ENCODE results near the gene EED.
"Not testable (repeated sequence)": the region's sequence is repeated elsewhere in the genome, so short reads cannot be mapped to it uniquely, and the experiment has no call there.

EED gene

DNA sequence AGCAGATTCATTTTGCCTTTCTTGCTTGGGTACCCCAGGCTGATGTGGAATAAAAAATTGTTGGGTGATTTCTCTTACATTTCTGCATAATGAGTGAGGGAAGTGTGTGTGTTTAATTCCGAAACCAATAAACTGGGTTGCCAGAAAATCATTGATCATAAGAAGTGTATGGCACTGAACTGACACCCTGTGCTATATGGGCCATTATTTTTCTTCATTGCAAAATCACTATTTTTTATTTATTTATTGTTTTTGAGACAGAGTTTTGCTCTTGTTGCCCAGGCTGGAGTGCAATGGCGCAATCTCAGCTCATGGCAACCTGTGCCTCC lies 42.9 kb downstream of the EED start:
- H3K27ac Mint-ChIP-seq = peak overlapping the region; percentile 84
- H3K36me3 Mint-ChIP-seq = peaks cover 17% of the 10 kb centered on the region
- peaks cover 54% of the 10 kb centered on the region for H3K4me1 Mint-ChIP-seq
- ATAC-seq = no peak
- peak overlapping the region; percentile 53 for H3K4me3 Mint-ChIP-seq
- no peaks in the 10 kb centered on the region for H3K27me3 Mint-ChIP-seq
- H3K9me3 Mint-ChIP-seq = no peaks in the 10 kb centered on the region

GRCh38 chr11:86288776-86289507 lies 44.4 kb downstream of the EED start:
- Mint-ChIP-seq H3K36me3 (peaks cover 10% of the 10 kb centered on the region), H3K27me3 (no peaks in the 10 kb centered on the region), H3K4me3 (peak overlapping the region; percentile 29), H3K9me3 (no peaks in the 10 kb centered on the region), H3K27ac (peak overlapping the region; percentile 86), H3K4me1 (peaks cover 54% of the 10 kb centered on the region)
- no peak for ATAC-seq

- H3K9me3 Mint-ChIP-seq, H3K36me3 Mint-ChIP-seq, H3K27me3 Mint-ChIP-seq, ATAC-seq: not testable (repeated sequence)
- Mint-ChIP-seq H3K4me3 (peak overlapping the region; percentile 29), H3K4me1 (peaks cover 54% of the 10 kb centered on the region), H3K27ac (peak overlapping the region; percentile 86)
Observed at GRCh38 chr11:86289508-86290280, 45.1 kb downstream of the EED start.

DNA sequence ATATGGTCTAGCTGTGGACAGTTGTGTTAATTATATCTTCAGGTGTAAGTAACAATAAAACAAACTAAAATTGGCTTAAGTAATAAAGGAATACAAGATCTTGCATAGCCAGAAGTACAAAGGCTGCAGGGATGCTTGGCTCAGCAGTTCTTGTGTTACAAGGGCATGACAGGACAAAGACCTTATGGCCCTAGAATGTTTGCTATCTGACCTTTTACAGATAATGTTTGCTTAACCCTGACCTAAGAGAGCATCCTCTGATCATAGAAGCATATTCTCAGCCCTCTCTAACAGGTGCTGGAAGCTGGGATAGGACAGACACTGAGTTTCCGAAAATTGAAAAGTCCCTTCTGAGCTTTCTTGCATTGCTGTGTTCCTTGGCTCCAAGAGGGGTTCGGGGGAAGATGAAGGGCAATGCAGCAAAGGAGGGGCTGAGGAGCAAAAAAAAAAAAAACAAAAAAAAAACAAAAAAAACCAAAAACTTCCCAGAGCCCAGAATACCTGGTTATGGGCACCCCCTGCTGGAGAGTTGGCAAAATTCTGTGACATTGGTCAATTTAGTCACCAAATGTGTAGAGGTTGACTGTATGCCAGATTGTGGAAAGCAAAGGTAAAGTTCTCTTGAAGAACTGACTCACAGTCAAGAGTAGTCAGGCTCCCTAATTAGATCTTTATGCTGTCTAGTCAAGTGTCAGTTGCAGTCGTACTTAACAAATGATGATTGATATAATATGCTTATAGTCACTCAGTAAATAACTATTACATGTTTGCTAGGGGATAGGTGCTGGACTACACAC lies 47.1 kb downstream of the EED start:
- H3K4me1 Mint-ChIP-seq = peaks cover 45% of the 10 kb centered on the region
- no peaks in the 10 kb centered on the region for H3K27me3 Mint-ChIP-seq
- peak overlapping the region; percentile 48 for H3K27ac Mint-ChIP-seq
- H3K9me3 Mint-ChIP-seq = no peaks in the 10 kb centered on the region
- no peak for ATAC-seq
- H3K4me3 Mint-ChIP-seq = no peak overlapping the region
- H3K36me3 Mint-ChIP-seq = no peaks in the 10 kb centered on the region

- H3K4me1 Mint-ChIP-seq = peaks cover 31% of the 10 kb centered on the region
Observed at GRCh38 chr11:86292912-86293616, 48.5 kb downstream of the EED start.

DNA sequence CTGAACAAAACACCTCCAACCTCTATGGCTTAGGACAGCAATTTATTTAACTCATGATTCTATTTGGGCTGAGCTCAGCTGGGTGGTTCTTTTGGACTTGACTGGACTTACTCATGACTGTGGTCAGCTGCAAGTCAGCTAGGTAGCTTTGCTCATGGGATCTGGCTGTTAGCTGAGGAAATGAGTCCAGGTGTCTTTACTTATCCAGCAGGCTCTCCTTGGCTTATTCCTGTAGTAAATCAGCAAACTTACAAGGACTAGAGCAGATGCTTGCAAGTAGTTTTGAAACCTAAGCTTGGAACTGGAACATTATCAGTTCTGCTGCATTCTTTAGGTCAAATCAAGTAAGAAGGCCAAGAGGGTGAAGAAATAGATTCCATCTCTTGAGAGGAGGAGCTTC lies 49.5 kb downstream of the EED start:
- H3K4me1 Mint-ChIP-seq = peaks cover 22% of the 10 kb centered on the region
- no peak overlapping the region for H3K27ac Mint-ChIP-seq
- H3K27me3 Mint-ChIP-seq = no peaks in the 10 kb centered on the region
- H3K9me3 Mint-ChIP-seq = no peaks in the 10 kb centered on the region
- H3K36me3 Mint-ChIP-seq = no peaks in the 10 kb centered on the region
- no peak overlapping the region for H3K4me3 Mint-ChIP-seq
- no peak for ATAC-seq

More at GRCh38 chr11:86292912-86293616, 48.5 kb downstream of the EED start:
- Mint-ChIP-seq H3K36me3 (no peaks in the 10 kb centered on the region), H3K9me3 (no peaks in the 10 kb centered on the region), H3K27ac (peak overlapping the region; percentile 48), H3K27me3 (no peaks in the 10 kb centered on the region), H3K4me3 (no peak overlapping the region)
- peak; percentile 83 for ATAC-seq

DNA sequence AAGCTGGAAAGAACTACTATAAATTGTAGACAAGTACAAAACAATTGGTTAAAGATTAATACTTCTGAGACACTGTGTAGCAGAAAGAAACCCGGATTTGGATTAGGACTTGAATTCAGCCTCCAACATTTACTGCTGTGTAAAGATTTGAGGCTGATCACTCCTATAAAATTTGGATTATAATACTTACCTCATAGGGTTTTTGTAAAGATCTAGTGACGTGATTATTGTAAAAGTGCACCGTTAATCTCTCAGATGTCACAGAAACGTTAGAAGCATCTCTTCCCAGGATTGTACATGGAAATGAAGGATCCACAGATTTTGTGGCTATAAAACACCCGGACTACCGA lies 57.2 kb downstream of the EED start:
- Mint-ChIP-seq H3K4me3 (peak overlapping the region; percentile 96), H3K4me1 (peaks cover 7% of the 10 kb centered on the region), H3K36me3 (peaks cover 6% of the 10 kb centered on the region), H3K27ac (peak overlapping the region; percentile 94), H3K9me3 (no peaks in the 10 kb centered on the region), H3K27me3 (no peaks in the 10 kb centered on the region)
- no peak for ATAC-seq

DNA sequence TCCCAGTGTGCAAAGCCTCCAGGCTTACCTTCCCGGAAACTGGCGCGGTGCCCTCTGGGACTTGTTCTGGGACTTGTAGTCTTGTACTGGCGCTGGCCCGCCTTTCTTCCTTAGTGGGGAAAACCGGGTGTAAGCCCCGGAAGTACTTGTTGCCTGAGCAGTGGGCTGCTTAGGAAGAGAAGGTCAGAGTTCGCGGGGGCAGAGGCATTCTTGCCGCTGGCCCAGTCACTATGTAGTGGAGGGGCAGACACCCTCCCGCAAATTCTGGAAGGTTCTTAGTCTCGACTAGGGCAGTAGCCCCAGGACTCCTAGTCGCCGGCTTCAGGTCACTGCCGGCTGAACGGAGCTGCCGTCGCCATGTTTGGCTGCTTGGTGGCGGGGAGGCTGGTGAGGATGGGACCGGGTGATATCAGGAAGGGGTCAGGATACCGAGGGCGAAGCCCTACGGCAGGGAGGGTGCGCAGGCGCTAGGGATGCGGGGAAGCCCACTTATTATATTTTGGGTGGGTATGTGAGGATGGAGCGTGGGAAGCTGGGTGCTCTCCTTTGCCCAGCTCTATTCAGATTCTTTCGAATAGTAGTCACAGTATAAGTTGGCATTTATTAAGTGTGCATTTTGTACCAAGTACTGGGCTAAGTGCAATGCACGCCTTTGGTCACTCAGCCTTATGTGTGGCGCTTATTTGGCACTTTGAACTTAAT lies 57.7 kb downstream of the EED start, which contains the start of gene HIKESHI:
Gene HIKESHI, plus strand, starts transcription at position 149 of the 702 bp plus-strand sequence. Its CDS starts 209 bp downstream, at position 358.
- peak; percentile 100 for ATAC-seq
- Mint-ChIP-seq H3K9me3 (no peaks in the 10 kb centered on the region), H3K27ac (peak within 1 kb of the TSS; percentile 94), H3K36me3 (peaks cover 6% of the 10 kb centered on the region), H3K4me1 (peaks cover 7% of the 10 kb centered on the region), H3K4me3 (peak within 1 kb of the TSS; percentile 96), H3K27me3 (no peaks in the 10 kb centered on the region)

GRCh38 chr11:86303257-86303656 lies 58.7 kb downstream of the EED start:
- Mint-ChIP-seq H3K4me1 (peaks cover 7% of the 10 kb centered on the region), H3K27me3 (no peaks in the 10 kb centered on the region), H3K4me3 (peak overlapping the region; percentile 96), H3K27ac (peak overlapping the region; percentile 94), H3K36me3 (peaks cover 6% of the 10 kb centered on the region), H3K9me3 (no peaks in the 10 kb centered on the region)
- ATAC-seq = no peak

DNA sequence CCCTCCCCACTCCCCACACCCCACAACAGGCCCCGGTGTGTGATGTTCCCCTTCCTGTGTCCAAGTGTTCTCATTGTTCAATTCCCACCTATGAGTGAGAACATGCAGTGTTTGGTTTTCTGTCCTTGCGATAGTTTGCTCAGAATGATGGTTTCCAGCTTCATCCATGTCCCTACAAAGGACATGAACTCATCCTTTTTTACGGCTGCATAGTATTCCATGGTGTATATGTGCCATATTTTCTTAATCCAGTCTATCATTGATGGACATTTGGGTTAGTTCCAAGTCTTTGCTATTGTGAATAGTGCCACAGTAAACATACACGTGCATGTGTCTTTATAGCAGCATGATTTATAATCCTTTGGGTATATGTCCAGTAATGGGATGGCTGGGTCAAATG lies 64.2 kb downstream of the EED start:
- peaks cover 18% of the 10 kb centered on the region for H3K4me1 Mint-ChIP-seq
- H3K36me3 Mint-ChIP-seq = peaks cover 48% of the 10 kb centered on the region
- H3K27me3 Mint-ChIP-seq, H3K4me3 Mint-ChIP-seq, H3K9me3 Mint-ChIP-seq, ATAC-seq, H3K27ac Mint-ChIP-seq: not testable (repeated sequence)

DNA sequence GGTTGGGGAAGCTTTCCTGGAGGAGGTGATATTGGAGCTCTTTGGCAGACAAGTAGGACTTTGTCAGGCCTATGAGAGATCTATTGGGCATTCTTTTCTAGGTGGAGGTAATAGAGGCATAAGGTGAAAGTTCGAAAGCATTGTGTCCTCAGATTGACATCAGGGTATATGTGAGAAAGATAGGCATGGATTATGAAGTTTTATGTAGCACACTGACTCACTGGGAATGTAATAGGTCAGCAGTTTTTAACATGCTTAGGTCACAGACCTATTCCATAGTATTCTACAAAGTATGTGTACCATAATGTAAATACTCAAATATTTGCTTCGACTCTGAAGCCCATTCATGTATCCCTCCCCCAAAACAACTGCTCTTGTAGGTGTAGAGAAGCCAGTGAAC lies 69.2 kb downstream of the EED start:
- Mint-ChIP-seq H3K27ac (no peak overlapping the region), H3K27me3 (no peaks in the 10 kb centered on the region), H3K36me3 (peaks cover 70% of the 10 kb centered on the region), H3K9me3 (no peaks in the 10 kb centered on the region), H3K4me3 (no peak overlapping the region), H3K4me1 (peaks cover 18% of the 10 kb centered on the region)
- no peak for ATAC-seq

DNA sequence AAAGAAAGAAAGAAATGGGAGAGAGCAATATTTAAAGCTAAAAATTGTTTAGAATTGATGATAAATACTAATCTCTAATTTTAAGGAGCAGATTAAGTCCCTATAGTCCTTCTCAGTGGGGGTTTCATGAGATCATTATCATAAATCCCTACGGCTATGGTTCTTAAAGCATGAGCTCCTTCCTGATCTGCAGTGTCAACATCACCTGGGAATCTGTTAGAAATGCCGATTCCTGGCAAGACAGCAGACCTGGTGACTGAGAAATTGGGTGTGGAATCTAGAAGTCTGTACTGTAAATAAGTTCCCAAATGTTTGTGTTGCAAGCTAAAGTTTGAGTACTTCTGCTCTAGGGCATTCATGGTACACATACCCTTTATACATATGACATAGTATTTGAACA lies 70.1 kb downstream of the EED start:
- ATAC-seq = no peak
- Mint-ChIP-seq H3K36me3 (peaks cover 68% of the 10 kb centered on the region), H3K4me1 (peaks cover 18% of the 10 kb centered on the region), H3K27ac (no peak overlapping the region), H3K4me3 (no peak overlapping the region), H3K27me3 (no peaks in the 10 kb centered on the region), H3K9me3 (no peaks in the 10 kb centered on the region)

Measured in stimulated activated memory B cell treated with anti-CD40 and anti-IgM and Interleukin-4, amounts not matched to agents 10 μg/mL and 1 μg/mL and 100 μg/mL, for 72 hours (primary cell).